OCI-LY1 (cell line): ENCODE measurements around the gene IL11.

Source experiments
- H2AFZ ChIP-seq: fragments of 200-600 bp; sonication (generic), shearing (Covaris generic); 2 replicates; pipeline ENCODE4 v1.6.0; 2014; ENCODE audit warnings: antibody characterized with exemption, mild to moderate bottlenecking, low read length
- H3F3A ChIP-seq: fragments of 200-600 bp; sonication (generic), shearing (Covaris generic); 2 replicates; pipeline ENCODE4 v1.6.0; 2014; ENCODE audit warnings: mild to moderate bottlenecking, antibody characterized with exemption, low read length, moderate library complexity; ENCODE audit not compliant: insufficient read depth
- H3K27ac ChIP-seq: fragments of 200-600 bp; sonication (generic); 2 replicates; pipeline ENCODE4 v1.5.1; 2014; ENCODE audit warnings: low read length, mixed run types, mild to moderate bottlenecking, low read depth; ENCODE audit not compliant: poor library complexity, severe bottlenecking
- H3K27me3 ChIP-seq: fragments of 200-600 bp; sonication (generic); 2 replicates; pipeline ENCODE4 v1.6.0; 2014; ENCODE audit warnings: antibody characterized with exemption, mild to moderate bottlenecking, low read length, moderate library complexity; ENCODE audit not compliant: insufficient read depth
- H3K36me3 ChIP-seq: fragments of 200-600 bp; sonication (generic); 2 replicates; pipeline ENCODE4 v1.6.1; 2014; ENCODE audit warnings: mild to moderate bottlenecking, antibody characterized with exemption, low read length, moderate library complexity, mixed read lengths; ENCODE audit not compliant: insufficient read depth
- H3K4me1 ChIP-seq: fragments of 200-600 bp; sonication (generic); 2 replicates; pipeline ENCODE4 v1.5.1; 2014; ENCODE audit warnings: mild to moderate bottlenecking, low read length, moderate library complexity; ENCODE audit not compliant: insufficient read depth, severe bottlenecking
- H3K4me2 ChIP-seq: fragments of 200-600 bp; sonication (generic), shearing (Covaris generic); 2 replicates; pipeline ENCODE4 v1.6.1; 2014; ENCODE audit warnings: low read length
- H3K4me3 ChIP-seq: fragments of 200-600 bp; sonication (generic); 2 replicates; pipeline ENCODE4 v1.5.1; 2014; ENCODE audit warnings: low read length, low read depth, mild to moderate bottlenecking, mixed read lengths; ENCODE audit not compliant: poor library complexity, severe bottlenecking
- H3K79me2 ChIP-seq: fragments of 200-600 bp; shearing (Covaris generic); 2 replicates; pipeline ENCODE4 v1.6.1; 2016; ENCODE audit warnings: mixed run types, low read length, mixed read lengths; ENCODE audit not compliant: insufficient read depth
- H3K9ac ChIP-seq: fragments of 200-600 bp; sonication (generic), shearing (Covaris generic); 2 replicates; pipeline ENCODE4 v1.6.1; 2014; ENCODE audit warnings: mild to moderate bottlenecking, low read length, mixed read lengths
- H3K9me2 ChIP-seq: fragments of 200-600 bp; sonication (generic), shearing (Covaris generic); 2 replicates; pipeline ENCODE4 v1.6.1; 2014; ENCODE audit warnings: low read depth, mild to moderate bottlenecking, low read length, mixed read lengths
- H3K9me3 ChIP-seq: fragments of 200-600 bp; shearing (Covaris generic); 2 replicates; pipeline ENCODE4 v1.6.1; 2014; ENCODE audit warnings: low read length, mixed read lengths
- H4K20me1 ChIP-seq: fragments of 200-600 bp; sonication (generic), shearing (Covaris generic); 2 replicates; pipeline ENCODE4 v1.6.0; 2016; ENCODE audit warnings: mild to moderate bottlenecking, low read length; ENCODE audit not compliant: insufficient read depth
- EZH2 ChIP-seq: fragments of 200-600 bp; sonication (generic), shearing (Covaris generic); IDR thresholded peaks from 2 replicates; pipeline ENCODE4 v1.8.0; 2017; ENCODE audit warnings: borderline replicate concordance, mixed run types, mild to moderate bottlenecking, antibody characterized with exemption, low read length, moderate library complexity, mixed read lengths
- TF ChIP-seq, protein P1 (sequence below): fragments of 200-600 bp; sonication (generic), shearing (Covaris generic); IDR thresholded peaks from 2 replicates; pipeline ENCODE4 v1.5.1; 2017; ENCODE audit warnings: mild to moderate bottlenecking, antibody characterized with exemption, low read length, moderate library complexity, mixed read lengths

IL11 gene

DNA sequence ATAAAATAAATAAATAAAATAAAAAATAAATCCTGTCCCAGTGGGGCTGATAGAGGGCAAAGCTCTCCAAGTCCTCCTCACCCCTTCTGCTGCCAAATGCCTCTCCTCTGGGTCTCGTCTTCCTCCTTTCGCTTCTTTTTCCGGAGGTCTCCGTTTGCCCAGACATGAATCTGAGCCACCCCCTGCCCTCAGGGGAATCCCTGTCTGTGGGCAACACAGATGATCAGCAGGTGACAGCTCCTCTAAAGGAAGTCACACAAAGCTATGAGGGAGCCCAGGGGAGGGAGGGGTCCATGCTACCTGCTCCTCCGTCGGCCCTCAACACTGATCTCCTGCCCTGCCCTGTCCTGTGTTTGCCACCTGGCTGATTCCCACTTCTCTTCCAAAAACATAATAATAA lies 45.6 kb downstream of the IL11 start:
- Histone ChIP-seq H3K9me3 (no peaks in the 10 kb centered on the region), H3K9me2 (no peaks in the 10 kb centered on the region), H2AFZ (no peak overlapping the region), H3K9ac (no peak overlapping the region), H3K4me2 (no peak overlapping the region), H3K27me3 (peaks cover 9% of the 10 kb centered on the region; the same call in 1 of the 2 replicates), H3K4me1 (peaks cover 5% of the 10 kb centered on the region), H3K36me3 (no peaks in the 10 kb centered on the region), H3K79me2 (no peaks in the 10 kb centered on the region), H3K27ac (no peak overlapping the region), H3K4me3 (no peak overlapping the region), H4K20me1 (no peaks in the 10 kb centered on the region), H3F3A (no peaks in the 10 kb centered on the region)
- TF ChIP-seq, protein P1, sequence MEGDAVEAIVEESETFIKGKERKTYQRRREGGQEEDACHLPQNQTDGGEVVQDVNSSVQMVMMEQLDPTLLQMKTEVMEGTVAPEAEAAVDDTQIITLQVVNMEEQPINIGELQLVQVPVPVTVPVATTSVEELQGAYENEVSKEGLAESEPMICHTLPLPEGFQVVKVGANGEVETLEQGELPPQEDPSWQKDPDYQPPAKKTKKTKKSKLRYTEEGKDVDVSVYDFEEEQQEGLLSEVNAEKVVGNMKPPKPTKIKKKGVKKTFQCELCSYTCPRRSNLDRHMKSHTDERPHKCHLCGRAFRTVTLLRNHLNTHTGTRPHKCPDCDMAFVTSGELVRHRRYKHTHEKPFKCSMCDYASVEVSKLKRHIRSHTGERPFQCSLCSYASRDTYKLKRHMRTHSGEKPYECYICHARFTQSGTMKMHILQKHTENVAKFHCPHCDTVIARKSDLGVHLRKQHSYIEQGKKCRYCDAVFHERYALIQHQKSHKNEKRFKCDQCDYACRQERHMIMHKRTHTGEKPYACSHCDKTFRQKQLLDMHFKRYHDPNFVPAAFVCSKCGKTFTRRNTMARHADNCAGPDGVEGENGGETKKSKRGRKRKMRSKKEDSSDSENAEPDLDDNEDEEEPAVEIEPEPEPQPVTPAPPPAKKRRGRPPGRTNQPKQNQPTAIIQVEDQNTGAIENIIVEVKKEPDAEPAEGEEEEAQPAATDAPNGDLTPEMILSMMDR = no peak
- no peak for TF ChIP-seq EZH2

DNA sequence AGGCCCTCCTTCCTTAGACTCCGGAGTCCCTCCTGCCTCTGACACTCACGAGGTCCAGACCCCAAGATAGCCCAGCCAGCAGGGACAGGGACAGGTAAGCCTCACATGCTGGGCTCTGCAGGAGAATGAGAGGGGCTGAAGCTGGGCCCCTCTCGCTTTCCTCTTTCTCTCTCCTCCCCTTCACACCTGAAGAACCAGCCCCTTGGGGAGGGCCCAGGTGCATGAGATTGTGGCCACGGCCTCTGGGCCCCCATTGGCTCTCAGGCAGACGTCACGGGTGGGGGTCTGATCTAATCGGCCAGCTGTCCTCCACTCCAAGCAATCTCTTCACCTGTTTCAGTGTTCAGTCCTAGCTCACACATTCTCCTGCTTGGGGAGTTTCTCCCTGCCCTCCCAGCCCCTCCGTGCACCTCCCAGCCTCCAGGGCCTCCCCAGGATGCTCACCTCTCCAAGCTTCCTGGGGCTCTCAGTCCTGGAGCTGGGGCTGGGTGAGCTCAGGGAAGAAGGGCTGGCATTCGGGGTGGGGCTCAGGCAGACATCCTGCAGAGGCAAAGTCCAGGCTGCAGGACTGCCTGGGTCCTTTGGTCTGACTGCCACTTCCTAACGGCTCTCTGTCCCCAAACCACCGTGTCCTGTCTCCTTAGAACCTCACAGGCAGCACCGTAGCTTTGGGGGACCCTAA lies 47.9 kb downstream of the IL11 start:
- Histone ChIP-seq H3K9ac (no peak overlapping the region), H3K4me2 (no peak overlapping the region), H3K27me3 (peaks cover 9% of the 10 kb centered on the region; the same call in 1 of the 2 replicates), H3K9me2 (no peaks in the 10 kb centered on the region), H2AFZ (no peak overlapping the region), H3K4me3 (no peak overlapping the region), H3K36me3 (no peaks in the 10 kb centered on the region), H3K4me1 (peaks cover 5% of the 10 kb centered on the region), H4K20me1 (no peaks in the 10 kb centered on the region), H3K27ac (no peak overlapping the region), H3K79me2 (no peaks in the 10 kb centered on the region), H3K9me3 (no peaks in the 10 kb centered on the region), H3F3A (no peaks in the 10 kb centered on the region)
- TF ChIP-seq EZH2 = no peak
- TF ChIP-seq, protein P1 = no peak

DNA sequence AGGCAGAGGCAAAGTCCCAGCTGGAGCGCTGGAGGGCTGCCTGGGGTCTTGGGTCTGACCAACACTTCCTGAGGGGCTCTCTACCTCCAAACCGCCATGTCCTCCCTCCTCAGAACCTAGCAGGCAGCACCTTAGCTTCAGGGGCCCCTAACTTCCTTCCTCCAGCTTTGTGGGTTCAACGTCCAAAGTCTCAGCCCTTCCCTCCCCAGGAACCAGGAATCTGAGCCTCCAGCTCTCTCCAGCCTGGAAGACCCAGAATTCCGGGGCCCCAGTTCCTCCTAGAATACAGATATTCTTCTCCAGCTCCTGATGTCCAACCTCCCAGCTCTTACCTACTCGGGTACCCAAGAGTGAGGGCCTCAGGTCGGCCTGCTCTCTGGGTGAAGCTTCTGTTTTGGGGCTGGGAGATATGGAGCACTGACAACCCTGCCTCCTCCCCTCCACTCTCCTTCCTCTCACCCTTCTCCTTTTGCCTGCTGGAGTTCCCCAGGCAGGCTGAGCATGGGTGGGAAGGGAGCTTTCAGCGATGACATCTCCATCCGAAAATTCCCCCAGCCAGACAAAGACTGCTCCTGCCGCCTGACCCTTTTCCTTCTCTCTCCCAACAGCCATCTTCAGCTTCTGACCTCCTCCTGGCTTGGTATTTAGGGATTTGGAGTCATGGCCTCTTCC lies 48.7 kb downstream of the IL11 start:
- Histone ChIP-seq H3K27me3 (peaks cover 9% of the 10 kb centered on the region; the same call in 1 of the 2 replicates), H3K4me2 (no peak overlapping the region), H3K27ac (no peak overlapping the region), H3F3A (no peaks in the 10 kb centered on the region), H3K4me3 (no peak overlapping the region), H2AFZ (no peak overlapping the region), H3K36me3 (no peaks in the 10 kb centered on the region), H3K79me2 (no peaks in the 10 kb centered on the region), H3K9me2 (no peaks in the 10 kb centered on the region), H3K9ac (no peak overlapping the region), H3K9me3 (no peaks in the 10 kb centered on the region), H3K4me1 (peaks cover 5% of the 10 kb centered on the region), H4K20me1 (no peaks in the 10 kb centered on the region)
- TF ChIP-seq, protein P1 = no peak
- no peak for TF ChIP-seq EZH2
